Liver (tissue), 3 donors: Measurements from ENCODE around the gene MEG3.

Experiments
- FOXA1 ChIP-seq: IDR thresholded peaks from 2 replicates; pipeline ENCODE4 v1.6.1; 2016; ENCODE audit warnings: antibody characterized with exemption
- GABPA ChIP-seq, 2 donors: IDR thresholded peaks in 1 of 2; conservative IDR thresholded peaks in 1 of 2; 2 replicates each; pipeline ENCODE4 v1.6.1; 2016; ENCODE audit warnings: antibody characterized with exemption in 2 of 2, mild to moderate bottlenecking in 1 of 2, moderate library complexity in 1 of 2
- TF ChIP-seq, protein P1 (sequence below): fragments of 150-350 bp; IDR thresholded peaks from 2 replicates; pipeline ENCODE4 v1.5.1; 2017; ENCODE audit warnings: improper control_type of control experiment, low read depth, low read length; ENCODE audit not compliant: missing input control
- donor health status: healthy.
- donor health status: healthy.

GRCh38 chr14:100834794-100835547 lies 9.1 kb downstream of the MEG3 start:
- TF ChIP-seq, protein P1, sequence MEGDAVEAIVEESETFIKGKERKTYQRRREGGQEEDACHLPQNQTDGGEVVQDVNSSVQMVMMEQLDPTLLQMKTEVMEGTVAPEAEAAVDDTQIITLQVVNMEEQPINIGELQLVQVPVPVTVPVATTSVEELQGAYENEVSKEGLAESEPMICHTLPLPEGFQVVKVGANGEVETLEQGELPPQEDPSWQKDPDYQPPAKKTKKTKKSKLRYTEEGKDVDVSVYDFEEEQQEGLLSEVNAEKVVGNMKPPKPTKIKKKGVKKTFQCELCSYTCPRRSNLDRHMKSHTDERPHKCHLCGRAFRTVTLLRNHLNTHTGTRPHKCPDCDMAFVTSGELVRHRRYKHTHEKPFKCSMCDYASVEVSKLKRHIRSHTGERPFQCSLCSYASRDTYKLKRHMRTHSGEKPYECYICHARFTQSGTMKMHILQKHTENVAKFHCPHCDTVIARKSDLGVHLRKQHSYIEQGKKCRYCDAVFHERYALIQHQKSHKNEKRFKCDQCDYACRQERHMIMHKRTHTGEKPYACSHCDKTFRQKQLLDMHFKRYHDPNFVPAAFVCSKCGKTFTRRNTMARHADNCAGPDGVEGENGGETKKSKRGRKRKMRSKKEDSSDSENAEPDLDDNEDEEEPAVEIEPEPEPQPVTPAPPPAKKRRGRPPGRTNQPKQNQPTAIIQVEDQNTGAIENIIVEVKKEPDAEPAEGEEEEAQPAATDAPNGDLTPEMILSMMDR: no peak
- TF ChIP-seq FOXA1: no peak
- TF ChIP-seq GABPA (IDR thresholded peaks at IDR 0.05 in 1 of 2, conservative IDR thresholded peaks at IDR 0.05 in 1 of 2): no peak
